K562 treated with DMSO at 1 percent for 12 hours (cell line): ENCODE data around the gene STIL. TPM values are rescaled to one million over a fixed set of nuclear protein-coding genes. Genes with fewer than 3 reads are reported as not detected.

Experiments used
- total RNA-seq: library from RNA; unstranded; fragments of 300-600 nt; gene quantifications from 2 replicates; pipeline ENCODE4 v1.2.3, GENCODE V29; 2022; ENCODE audit not compliant: insufficient read depth

STIL gene
- total RNA-seq: 8.4 and 36.6 TPM in 2 replicates

GRCh38 chr1:47313915-47314664 lies at the start of gene STIL:
TSS of gene STIL (minus strand) at chr1:47314147. CDS start at chr1:47310319, 3,828 bp downstream.

GRCh38 chr1:47333578-47333921 lies 19.6 kb upstream of the STIL start, which contains the start of gene CMPK1:
TSS of gene CMPK1 (plus strand) at chr1:47333790. CDS start at chr1:47333946, 156 bp downstream.

GRCh38 chr1:47232187-47232874 lies 81.6 kb downstream of the STIL start, which contains the start of gene TAL1:
TSS of gene TAL1 (minus strand) at chr1:47232225. CDS start at chr1:47225888, 6,337 bp downstream.

Other genes starting within 250 kb of the STIL start
- not detected in 2 replicates for gene CYP4Z1, start 246.9 kb downstream of the STIL start, total RNA-seq
- gene CYP4A22, start 176.7 kb downstream of the STIL start, total RNA-seq: not detected in 2 replicates
- gene PDZK1IP1, start 124.1 kb downstream of the STIL start, total RNA-seq: 3.9 TPM in 1 of 2 replicates, not detected in the other
- 19.4 and 43.9 TPM in 2 replicates for gene TAL1, start 81.9 kb downstream of the STIL start, total RNA-seq
- gene CMPK1, start 19.6 kb upstream of the STIL start, total RNA-seq: 45.7 and 108 TPM in 2 replicates
- not detected in 2 replicates for gene FOXE3, start 102.1 kb upstream of the STIL start, total RNA-seq
- gene FOXD2, start 123.9 kb upstream of the STIL start, total RNA-seq: 1.3 and 3.8 TPM in 2 replicates